Neuron (in vitro differentiated cells): ENCODE measurements around the gene F2.

ENCODE experiments used
- H2AFZ ChIP-seq: one replicate; pipeline ENCODE4 v1.6.1; 2013; ENCODE audit warnings: low read depth, mild to moderate bottlenecking, inconsistent platforms, low read length, moderate library complexity
- H3K27me3 ChIP-seq: one replicate; pipeline ENCODE4 v1.6.1; 2013; ENCODE audit warnings: low read length; ENCODE audit not compliant: insufficient read depth
- H3K36me3 ChIP-seq: one replicate; pipeline ENCODE4 v1.6.1; 2013; ENCODE audit warnings: low read length; ENCODE audit not compliant: insufficient read depth
- H3K4me1 ChIP-seq: one replicate; pipeline ENCODE4 v1.6.1; 2013; ENCODE audit warnings: low read length; ENCODE audit not compliant: insufficient read depth
- H3K4me3 ChIP-seq: 2 replicates; pipeline ENCODE4 v1.5.1; 2013; ENCODE audit warnings: mild to moderate bottlenecking, low read length, moderate library complexity
- H3K9me3 ChIP-seq: one replicate; pipeline ENCODE4 v1.6.1; 2013; ENCODE audit warnings: low read length

The F2 gene

GRCh38 chr11:46745328-46745727, 26.3 kb downstream of the F2 start:
- Histone ChIP-seq H3K9me3 (no peaks in the 10 kb centered on the region), H3K4me3 (no peak overlapping the region), H3K27me3 (no peaks in the 10 kb centered on the region), H3K36me3 (peaks cover 86% of the 10 kb centered on the region), H2AFZ (no peak overlapping the region), H3K4me1 (no peaks in the 10 kb centered on the region)

- H3K36me3 ChIP-seq: peaks cover 91% of the 10 kb centered on the region
- H3K9me3 ChIP-seq: no peaks in the 10 kb centered on the region
- H3K27me3 ChIP-seq: no peaks in the 10 kb centered on the region
- no peaks in the 10 kb centered on the region for H3K4me1 ChIP-seq
- no peak overlapping the region for H2AFZ ChIP-seq
- no peak overlapping the region for H3K4me3 ChIP-seq
Observed at GRCh38 chr11:46745995-46746394, 27.0 kb downstream of the F2 start.

GRCh38 chr11:46747150-46747549, 28.1 kb downstream of the F2 start:
- Histone ChIP-seq H3K9me3 (no peaks in the 10 kb centered on the region), H3K4me1 (no peaks in the 10 kb centered on the region), H3K4me3 (no peak overlapping the region), H2AFZ (no peak overlapping the region), H3K27me3 (no peaks in the 10 kb centered on the region), H3K36me3 (peaks cover 90% of the 10 kb centered on the region)

GRCh38 chr11:46755962-46756361, 36.9 kb downstream of the F2 start:
- H3K36me3 ChIP-seq: peaks cover 86% of the 10 kb centered on the region
- no peak overlapping the region for H2AFZ ChIP-seq
- no peaks in the 10 kb centered on the region for H3K27me3 ChIP-seq
- H3K9me3 ChIP-seq: no peaks in the 10 kb centered on the region
- no peak overlapping the region for H3K4me3 ChIP-seq
- no peaks in the 10 kb centered on the region for H3K4me1 ChIP-seq

GRCh38 chr11:46759196-46759595, 40.2 kb downstream of the F2 start:
- Histone ChIP-seq H3K4me3 (no peak overlapping the region), H3K9me3 (no peaks in the 10 kb centered on the region), H2AFZ (no peak overlapping the region), H3K4me1 (no peaks in the 10 kb centered on the region), H3K27me3 (no peaks in the 10 kb centered on the region), H3K36me3 (peaks cover 89% of the 10 kb centered on the region)

- no peaks in the 10 kb centered on the region for H3K9me3 ChIP-seq
- H3K36me3 ChIP-seq: peaks cover 88% of the 10 kb centered on the region
- no peaks in the 10 kb centered on the region for H3K4me1 ChIP-seq
- no peaks in the 10 kb centered on the region for H3K27me3 ChIP-seq
- H3K4me3 ChIP-seq: no peak overlapping the region
- no peak overlapping the region for H2AFZ ChIP-seq
Observed at GRCh38 chr11:46760429-46761128, 41.6 kb downstream of the F2 start.

- H3K4me1 ChIP-seq: no peaks in the 10 kb centered on the region
- no peak overlapping the region for H2AFZ ChIP-seq
- no peaks in the 10 kb centered on the region for H3K9me3 ChIP-seq
- no peaks in the 10 kb centered on the region for H3K27me3 ChIP-seq
- H3K36me3 ChIP-seq: peaks cover 87% of the 10 kb centered on the region
- no peak overlapping the region for H3K4me3 ChIP-seq
Observed at GRCh38 chr11:46761807-46762206, 42.8 kb downstream of the F2 start.

GRCh38 chr11:46762248-46762647, 43.2 kb downstream of the F2 start:
- Histone ChIP-seq H3K4me3 (no peak overlapping the region), H3K36me3 (peaks cover 88% of the 10 kb centered on the region), H3K9me3 (no peaks in the 10 kb centered on the region), H3K4me1 (no peaks in the 10 kb centered on the region), H3K27me3 (no peaks in the 10 kb centered on the region), H2AFZ (no peak overlapping the region)

- Histone ChIP-seq H3K27me3 (no peaks in the 10 kb centered on the region), H3K36me3 (peaks cover 91% of the 10 kb centered on the region)
Observed at GRCh38 chr11:46766656-46767055, 47.6 kb downstream of the F2 start.

GRCh38 chr11:46769636-46770221, 50.7 kb downstream of the F2 start:
- Histone ChIP-seq H3K27me3 (no peaks in the 10 kb centered on the region), H3K36me3 (peaks cover 70% of the 10 kb centered on the region)

More at GRCh38 chr11:46766656-46767055, 47.6 kb downstream of the F2 start:
- Histone ChIP-seq H3K4me1 (no peaks in the 10 kb centered on the region), H2AFZ (no peak overlapping the region), H3K9me3 (no peaks in the 10 kb centered on the region), H3K4me3 (no peak overlapping the region)

GRCh38 chr11:46776878-46777277, 57.9 kb downstream of the F2 start:
- Histone ChIP-seq H3K36me3 (peaks cover 71% of the 10 kb centered on the region), H3K4me1 (no peaks in the 10 kb centered on the region), H3K27me3 (no peaks in the 10 kb centered on the region), H2AFZ (no peak overlapping the region), H3K9me3 (peaks cover 3% of the 10 kb centered on the region), H3K4me3 (no peak overlapping the region)

More at GRCh38 chr11:46769636-46770221, 50.7 kb downstream of the F2 start:
- H2AFZ ChIP-seq: no peak overlapping the region
- H3K4me3 ChIP-seq: no peak overlapping the region
- no peaks in the 10 kb centered on the region for H3K4me1 ChIP-seq
- no peaks in the 10 kb centered on the region for H3K9me3 ChIP-seq

GRCh38 chr11:46778416-46778815, 59.4 kb downstream of the F2 start:
- Histone ChIP-seq H3K27me3 (no peaks in the 10 kb centered on the region), H3K9me3 (peaks cover 3% of the 10 kb centered on the region), H3K36me3 (peaks cover 79% of the 10 kb centered on the region)

More at GRCh38 chr11:46778416-46778815, 59.4 kb downstream of the F2 start:
- H3K4me3 ChIP-seq: no peak overlapping the region
- no peaks in the 10 kb centered on the region for H3K4me1 ChIP-seq
- no peak overlapping the region for H2AFZ ChIP-seq
